Activated T-helper 1 cell treated with anti-CD3 and anti-CD28 coated beads, Interleukin-12 subunit alpha, Interleukin-12 subunit beta, Interleukin-2, Interleukin-4 antibody, amounts not matched to agents 30 ng/mL and 10 ng/mL and 1 ng/mL, durations not matched to agents 14 hours and 24 hours and 36 hours (primary cell): ENCODE results near the gene SLIT1. TPM values are rescaled to one million over a fixed set of nuclear protein-coding genes. Genes with fewer than 3 reads are reported as not detected.

Experiments
- DNase-seq: peaks from one replicate; pipeline ENCODE4 v3.0.0; 2021; ENCODE audit warnings: low spot score
- H3K27ac Mint-ChIP-seq: one replicate; pipeline ENCODE4 v1.8.0; 2021; ENCODE audit warnings: mild to moderate bottlenecking, mixed read lengths
- H3K27me3 Mint-ChIP-seq: one replicate; pipeline ENCODE4 v1.8.0; 2022; ENCODE audit warnings: mild to moderate bottlenecking, moderate library complexity, mixed read lengths; ENCODE audit not compliant: insufficient read depth
- H3K36me3 Mint-ChIP-seq: one replicate; pipeline ENCODE4 v1.8.0; 2021; ENCODE audit warnings: low read depth, mixed read lengths
- H3K4me1 Mint-ChIP-seq: one replicate; pipeline ENCODE4 v1.8.0; 2021; ENCODE audit warnings: low read depth, mixed read lengths
- H3K4me3 Mint-ChIP-seq: one replicate; pipeline ENCODE4 v1.8.0; 2021; ENCODE audit warnings: mild to moderate bottlenecking, moderate library complexity, mixed read lengths
- H3K9me3 Mint-ChIP-seq: one replicate; pipeline ENCODE4 v1.8.0; 2021; ENCODE audit warnings: mixed read lengths
- intact Hi-C: fragments of 100-400 bp; cut with micrococcal nuclease; formaldehyde crosslinking; loops from one replicate; pipeline ENCODE4 v1.15.1; 2024
- total RNA-seq: library from RNA; stranded (reverse); gene quantifications from 2 replicates; pipeline ENCODE4 v1.2.3, GENCODE V29; 2022

The SLIT1 gene
- total RNA-seq, 1 donor from 2014 or later = 0.08 TPM

- Mint-ChIP-seq H3K4me3 (no peak overlapping the region), H3K27ac (no peak overlapping the region), H3K36me3 (no peaks in the 10 kb centered on the region), H3K27me3 (no peaks in the 10 kb centered on the region), H3K9me3 (no peaks in the 10 kb centered on the region), H3K4me1 (no peaks in the 10 kb centered on the region)
- intact Hi-C loops = no loop called here
- no peak for DNase-seq
Observed at GRCh38 chr10:97063271-97063982, 122.3 kb downstream of the SLIT1 start.

GRCh38 chr10:97062456-97062855 is 123.3 kb downstream of the SLIT1 start:
- H3K4me3 Mint-ChIP-seq = no peak overlapping the region
- no peaks in the 10 kb centered on the region for H3K4me1 Mint-ChIP-seq
- H3K27me3 Mint-ChIP-seq = peaks cover 2% of the 10 kb centered on the region
- H3K9me3 Mint-ChIP-seq = no peaks in the 10 kb centered on the region
- no peak overlapping the region for H3K27ac Mint-ChIP-seq
- H3K36me3 Mint-ChIP-seq = no peaks in the 10 kb centered on the region
- no peak for DNase-seq
- intact Hi-C loops = no loop called here

GRCh38 chr10:97062046-97062445 is 123.7 kb downstream of the SLIT1 start:
- no peak overlapping the region for H3K4me3 Mint-ChIP-seq
- H3K27me3 Mint-ChIP-seq = peaks cover 4% of the 10 kb centered on the region
- H3K4me1 Mint-ChIP-seq = no peaks in the 10 kb centered on the region
- no peaks in the 10 kb centered on the region for H3K9me3 Mint-ChIP-seq
- H3K36me3 Mint-ChIP-seq = no peaks in the 10 kb centered on the region
- H3K27ac Mint-ChIP-seq = no peak overlapping the region
- intact Hi-C loops = no loop called here
- DNase-seq = no peak

- H3K27me3 Mint-ChIP-seq = peaks cover 4% of the 10 kb centered on the region
- no peaks in the 10 kb centered on the region for H3K4me1 Mint-ChIP-seq
- intact Hi-C loops = no loop called here
- H3K36me3 Mint-ChIP-seq = no peaks in the 10 kb centered on the region
- H3K9me3 Mint-ChIP-seq = no peaks in the 10 kb centered on the region
- H3K27ac Mint-ChIP-seq = no peak overlapping the region
- no peak for DNase-seq
- no peak overlapping the region for H3K4me3 Mint-ChIP-seq
Observed at GRCh38 chr10:97061423-97061822, 124.3 kb downstream of the SLIT1 start.

- Mint-ChIP-seq H3K27ac (no peak overlapping the region), H3K4me3 (no peak overlapping the region), H3K36me3 (no peaks in the 10 kb centered on the region), H3K9me3 (no peaks in the 10 kb centered on the region), H3K27me3 (peaks cover 4% of the 10 kb centered on the region), H3K4me1 (no peaks in the 10 kb centered on the region)
- DNase-seq = no peak
- intact Hi-C loops = no loop called here
Observed at GRCh38 chr10:97060441-97061084, 125.2 kb downstream of the SLIT1 start.

- intact Hi-C loops = no loop called here
- H3K27me3 Mint-ChIP-seq = peaks cover 4% of the 10 kb centered on the region
Observed at GRCh38 chr10:97059872-97060205, 125.9 kb downstream of the SLIT1 start.

GRCh38 chr10:97059006-97059871 is 126.5 kb downstream of the SLIT1 start:
- intact Hi-C loops = no loop called here
- no peak overlapping the region for H3K4me3 Mint-ChIP-seq
- no peak for DNase-seq
- H3K27me3 Mint-ChIP-seq = peaks cover 4% of the 10 kb centered on the region
- H3K4me1 Mint-ChIP-seq = no peaks in the 10 kb centered on the region
- no peaks in the 10 kb centered on the region for H3K36me3 Mint-ChIP-seq
- no peaks in the 10 kb centered on the region for H3K9me3 Mint-ChIP-seq
- no peak overlapping the region for H3K27ac Mint-ChIP-seq

More at GRCh38 chr10:97059872-97060205, 125.9 kb downstream of the SLIT1 start:
- H3K36me3 Mint-ChIP-seq = no peaks in the 10 kb centered on the region
- no peak for DNase-seq
- no peaks in the 10 kb centered on the region for H3K9me3 Mint-ChIP-seq
- no peaks in the 10 kb centered on the region for H3K4me1 Mint-ChIP-seq
- H3K27ac Mint-ChIP-seq = no peak overlapping the region
- no peak overlapping the region for H3K4me3 Mint-ChIP-seq

- Mint-ChIP-seq H3K27me3 (peaks cover 5% of the 10 kb centered on the region), H3K9me3 (no peaks in the 10 kb centered on the region), H3K4me3 (no peak overlapping the region), H3K27ac (no peak overlapping the region), H3K4me1 (no peaks in the 10 kb centered on the region), H3K36me3 (no peaks in the 10 kb centered on the region)
- intact Hi-C loops = no loop called here
- DNase-seq = no peak
Observed at GRCh38 chr10:97058521-97058920, 127.2 kb downstream of the SLIT1 start.

- intact Hi-C loops = no loop called here
- Mint-ChIP-seq H3K4me3 (no peak overlapping the region), H3K4me1 (no peaks in the 10 kb centered on the region), H3K36me3 (no peaks in the 10 kb centered on the region), H3K27me3 (peaks cover 9% of the 10 kb centered on the region), H3K27ac (no peak overlapping the region), H3K9me3 (no peaks in the 10 kb centered on the region)
- no peak for DNase-seq
Observed at GRCh38 chr10:97057491-97058235, 128.1 kb downstream of the SLIT1 start.

GRCh38 chr10:97056003-97056630 is 129.6 kb downstream of the SLIT1 start:
- Mint-ChIP-seq H3K36me3 (no peaks in the 10 kb centered on the region), H3K4me1 (no peaks in the 10 kb centered on the region), H3K27ac (no peak overlapping the region), H3K27me3 (peaks cover 9% of the 10 kb centered on the region), H3K4me3 (no peak overlapping the region), H3K9me3 (peaks cover 2% of the 10 kb centered on the region)
- DNase-seq = no peak
- intact Hi-C loops = no loop called here

- peaks cover 8% of the 10 kb centered on the region for H3K9me3 Mint-ChIP-seq
- DNase-seq = no peak
- H3K4me3 Mint-ChIP-seq = no peak overlapping the region
- intact Hi-C loops = no loop called here
- no peak overlapping the region for H3K27ac Mint-ChIP-seq
- no peaks in the 10 kb centered on the region for H3K36me3 Mint-ChIP-seq
- no peaks in the 10 kb centered on the region for H3K4me1 Mint-ChIP-seq
- peaks cover 12% of the 10 kb centered on the region for H3K27me3 Mint-ChIP-seq
Observed at GRCh38 chr10:97053276-97053675, 132.5 kb downstream of the SLIT1 start.

- intact Hi-C loops = no loop called here
- no peak overlapping the region for H3K27ac Mint-ChIP-seq
- no peak for DNase-seq
- H3K27me3 Mint-ChIP-seq = peaks cover 9% of the 10 kb centered on the region
- no peaks in the 10 kb centered on the region for H3K36me3 Mint-ChIP-seq
- H3K4me3 Mint-ChIP-seq = no peak overlapping the region
- no peaks in the 10 kb centered on the region for H3K4me1 Mint-ChIP-seq
- peaks cover 8% of the 10 kb centered on the region for H3K9me3 Mint-ChIP-seq
Observed at GRCh38 chr10:97050956-97051496, 134.7 kb downstream of the SLIT1 start.
